ENCODE results near the gene ARCN1. TPM values are rescaled to one million over a fixed set of nuclear protein-coding genes. Genes with fewer than 3 reads are reported as not detected.
"Not testable (repeated sequence)": the region's sequence is repeated elsewhere in the genome, so short reads cannot be mapped to it uniquely, and the experiment has no call there.

The ARCN1 gene
- total RNA-seq, 2 donors from 2014 or later = 170 to 180 TPM

- Mint-ChIP-seq H3K27ac (peak overlapping the region; percentile 27), H3K4me1 (ENCODE audit: low read depth) (peaks cover 42% of the 10 kb centered on the region), H3K9me3 (no peaks in the 10 kb centered on the region), H3K36me3 (ENCODE audit: insufficient read depth in 2 of 2) (peaks cover 0 to 1% of the 10 kb centered on the region in 2 donors), H3K27me3 (ENCODE audit: low read depth) (no peaks in the 10 kb centered on the region), H3K4me3 (peak overlapping the region; percentile 71 to 77)
- ATAC-seq (replicated peaks in 1 of 2) (no peak), DNase-seq (no peak)
Measured at GRCh38 chr11:118565051-118565450, 7.2 kb upstream of the ARCN1 start.

GRCh38 chr11:118569670-118570069 lies 2.5 kb upstream of the ARCN1 start:
- no peak overlapping the region for H3K4me3 Mint-ChIP-seq
- H3K36me3 Mint-ChIP-seq (ENCODE audit: insufficient read depth in 2 of 2) = peaks cover 5 to 7% of the 10 kb centered on the region in 2 donors
- H3K27ac Mint-ChIP-seq = no peak overlapping the region
- ATAC-seq (replicated peaks in 1 of 2) = no peak
- peaks cover 44% of the 10 kb centered on the region for H3K4me1 Mint-ChIP-seq (ENCODE audit: low read depth)
- no peaks in the 10 kb centered on the region for H3K27me3 Mint-ChIP-seq (ENCODE audit: low read depth)
- H3K9me3 Mint-ChIP-seq = no peaks in the 10 kb centered on the region
- DNase-seq = no peak

- Mint-ChIP-seq H3K36me3 (ENCODE audit: insufficient read depth in 2 of 2) (peaks cover 5 to 7% of the 10 kb centered on the region in 2 donors), H3K4me3 (no peak overlapping the region), H3K27me3 (ENCODE audit: low read depth) (no peaks in the 10 kb centered on the region), H3K9me3 (no peaks in the 10 kb centered on the region), H3K4me1 (ENCODE audit: low read depth) (peaks cover 44% of the 10 kb centered on the region), H3K27ac (peak overlapping the region; percentile 95)
- DNase-seq (no peak), ATAC-seq (replicated peaks in 1 of 2) (no peak)
Measured at GRCh38 chr11:118570787-118571186, 1.4 kb upstream of the ARCN1 start.

DNA sequence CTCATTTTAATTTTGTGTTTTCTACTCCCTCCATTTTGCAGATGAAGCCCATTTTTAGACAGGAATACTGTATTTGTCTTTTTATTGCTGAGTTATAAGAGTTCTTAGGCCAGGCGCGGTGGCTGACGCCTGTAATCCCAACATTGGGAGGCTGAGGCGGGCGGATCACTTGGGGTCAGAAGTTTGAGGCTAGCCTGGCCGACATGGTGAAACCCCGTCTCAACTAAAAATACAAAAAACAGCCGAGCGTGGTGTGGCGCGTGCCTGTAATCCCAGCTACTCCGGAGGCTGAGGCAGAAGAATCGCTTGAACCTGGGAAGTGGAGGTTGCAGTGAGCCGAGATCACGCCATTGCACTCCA lies 528 bp upstream of the ARCN1 start:
- not testable (repeated sequence) for H3K36me3 Mint-ChIP-seq (ENCODE audit: insufficient read depth in 2 of 2); H3K9me3 Mint-ChIP-seq
- H3K27ac Mint-ChIP-seq = peak overlapping the region; percentile 95

DNA sequence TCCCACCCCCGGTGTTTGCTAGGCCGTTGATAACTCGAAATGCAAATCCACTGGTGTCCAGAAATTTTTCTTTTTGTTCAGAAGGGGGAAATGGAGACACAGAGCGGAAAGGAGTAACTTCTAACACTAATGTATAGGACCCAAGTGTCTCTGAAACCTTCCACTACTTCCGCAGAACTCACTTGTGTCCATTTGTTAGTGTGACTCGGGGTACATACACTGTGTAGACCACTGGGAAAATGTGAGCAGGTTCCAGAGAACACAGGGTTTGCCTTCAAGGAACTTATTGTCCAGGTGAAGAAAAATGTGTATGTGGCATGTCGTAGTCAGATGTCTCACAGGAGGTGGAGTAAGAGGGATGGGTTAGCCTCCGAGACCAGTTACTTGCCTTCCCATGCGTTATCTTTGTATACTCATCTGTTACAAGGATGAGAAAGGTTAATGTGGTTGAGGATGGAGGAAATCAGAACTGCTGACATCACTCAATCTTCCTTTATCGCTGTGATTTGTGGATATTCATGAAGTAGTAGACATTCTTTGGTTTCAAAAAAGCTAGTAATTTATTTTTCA lies 857 bp downstream of the ARCN1 start:
- Mint-ChIP-seq H3K4me1 (ENCODE audit: low read depth) (peaks cover 50% of the 10 kb centered on the region), H3K36me3 (ENCODE audit: insufficient read depth in 2 of 2) (peaks cover 5 to 13% of the 10 kb centered on the region in 2 donors)

More for the DNA sequence above, 528 bp upstream of the ARCN1 start:
- Mint-ChIP-seq H3K4me3 (peak overlapping the region; percentile 93 to 95), H3K4me1 (ENCODE audit: low read depth) (peaks cover 41% of the 10 kb centered on the region)
- not testable (repeated sequence) for ATAC-seq (replicated peaks in 1 of 2); H3K27me3 Mint-ChIP-seq (ENCODE audit: low read depth)
- DNase-seq = peak; percentile 13 to 21

GRCh38 chr11:118574636-118575035 lies 2.4 kb downstream of the ARCN1 start:
- peak overlapping the region; percentile 70 to 75 for H3K4me3 Mint-ChIP-seq
- no peaks in the 10 kb centered on the region for H3K27me3 Mint-ChIP-seq (ENCODE audit: low read depth)
- peak overlapping the region; percentile 82 for H3K27ac Mint-ChIP-seq
- peaks cover 50% of the 10 kb centered on the region for H3K4me1 Mint-ChIP-seq (ENCODE audit: low read depth)
- no peak for DNase-seq
- ATAC-seq (replicated peaks in 1 of 2) = no peak
- H3K9me3 Mint-ChIP-seq = no peaks in the 10 kb centered on the region
- peaks cover 5 to 13% of the 10 kb centered on the region in 2 donors for H3K36me3 Mint-ChIP-seq (ENCODE audit: insufficient read depth in 2 of 2)

More for the DNA sequence above, 857 bp downstream of the ARCN1 start:
- no peaks in the 10 kb centered on the region for H3K27me3 Mint-ChIP-seq (ENCODE audit: low read depth)
- ATAC-seq (replicated peaks in 1 of 2) (peak; percentile 74 to 80), DNase-seq (peak; percentile 38 to 41)
- peak overlapping the region; percentile 93 to 95 for H3K4me3 Mint-ChIP-seq
- peak overlapping the region; percentile 95 for H3K27ac Mint-ChIP-seq
- no peaks in the 10 kb centered on the region for H3K9me3 Mint-ChIP-seq

DNA sequence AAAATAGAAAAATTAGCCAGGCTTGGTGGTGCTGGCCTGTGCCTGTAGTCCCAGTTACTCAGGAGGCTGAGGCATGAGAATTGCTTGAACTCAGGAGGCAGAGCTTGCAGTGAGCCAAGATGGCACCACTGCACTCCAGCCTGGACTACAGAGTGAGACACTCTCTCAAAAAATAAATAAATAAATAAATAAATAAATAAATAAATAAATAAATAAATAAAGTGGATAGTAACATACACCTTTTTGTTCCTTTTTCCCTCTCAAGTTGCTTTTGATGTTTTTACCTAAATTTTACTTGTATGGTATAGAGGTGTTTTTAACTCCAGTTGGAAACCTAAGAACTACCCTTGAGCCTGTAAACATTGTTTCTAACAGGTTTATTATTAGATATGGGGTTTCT lies 5.8 kb downstream of the ARCN1 start:
- peaks cover 3 to 14% of the 10 kb centered on the region in 2 donors for H3K36me3 Mint-ChIP-seq (ENCODE audit: insufficient read depth in 2 of 2)
- not testable (repeated sequence) for H3K4me3 Mint-ChIP-seq; H3K27ac Mint-ChIP-seq; DNase-seq; ATAC-seq (replicated peaks in 1 of 2); H3K27me3 Mint-ChIP-seq (ENCODE audit: low read depth); H3K9me3 Mint-ChIP-seq
- H3K4me1 Mint-ChIP-seq (ENCODE audit: low read depth) = peaks cover 38% of the 10 kb centered on the region

DNA sequence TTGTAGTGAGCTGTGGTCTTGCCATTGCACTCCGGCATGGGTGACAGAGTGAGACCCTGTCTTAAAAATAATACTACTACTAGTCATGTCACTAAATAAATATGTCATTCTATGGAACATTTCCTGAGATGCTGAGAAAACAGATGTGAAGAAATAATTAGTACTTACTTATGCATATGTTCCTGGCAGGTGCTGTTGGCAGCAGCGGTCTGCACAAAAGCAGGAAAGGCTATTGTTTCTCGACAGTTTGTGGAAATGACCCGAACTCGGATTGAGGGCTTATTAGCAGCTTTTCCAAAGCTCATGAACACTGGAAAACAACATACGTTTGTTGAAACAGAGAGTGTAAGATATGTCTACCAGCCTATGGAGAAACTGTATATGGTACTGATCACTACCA lies 8.8 kb downstream of the ARCN1 start:
- Mint-ChIP-seq H3K4me1 (ENCODE audit: low read depth) (peaks cover 14% of the 10 kb centered on the region), H3K27me3 (ENCODE audit: low read depth) (no peaks in the 10 kb centered on the region), H3K27ac (no peak overlapping the region), H3K36me3 (ENCODE audit: insufficient read depth in 2 of 2) (peaks cover 4 to 29% of the 10 kb centered on the region in 2 donors), H3K9me3 (no peaks in the 10 kb centered on the region), H3K4me3 (no peak overlapping the region)
- ATAC-seq (replicated peaks in 1 of 2) (no peak), DNase-seq (no peak)

GRCh38 chr11:118587952-118588351 lies 15.7 kb downstream of the ARCN1 start:
- Mint-ChIP-seq H3K27ac (no peak overlapping the region), H3K4me3 (no peak overlapping the region), H3K36me3 (ENCODE audit: insufficient read depth in 2 of 2) (peaks cover 6 to 49% of the 10 kb centered on the region in 2 donors), H3K9me3 (no peaks in the 10 kb centered on the region), H3K27me3 (ENCODE audit: low read depth) (no peaks in the 10 kb centered on the region), H3K4me1 (ENCODE audit: low read depth) (no peaks in the 10 kb centered on the region)
- no peak for ATAC-seq (replicated peaks in 1 of 2)
- DNase-seq = no peak

DNA sequence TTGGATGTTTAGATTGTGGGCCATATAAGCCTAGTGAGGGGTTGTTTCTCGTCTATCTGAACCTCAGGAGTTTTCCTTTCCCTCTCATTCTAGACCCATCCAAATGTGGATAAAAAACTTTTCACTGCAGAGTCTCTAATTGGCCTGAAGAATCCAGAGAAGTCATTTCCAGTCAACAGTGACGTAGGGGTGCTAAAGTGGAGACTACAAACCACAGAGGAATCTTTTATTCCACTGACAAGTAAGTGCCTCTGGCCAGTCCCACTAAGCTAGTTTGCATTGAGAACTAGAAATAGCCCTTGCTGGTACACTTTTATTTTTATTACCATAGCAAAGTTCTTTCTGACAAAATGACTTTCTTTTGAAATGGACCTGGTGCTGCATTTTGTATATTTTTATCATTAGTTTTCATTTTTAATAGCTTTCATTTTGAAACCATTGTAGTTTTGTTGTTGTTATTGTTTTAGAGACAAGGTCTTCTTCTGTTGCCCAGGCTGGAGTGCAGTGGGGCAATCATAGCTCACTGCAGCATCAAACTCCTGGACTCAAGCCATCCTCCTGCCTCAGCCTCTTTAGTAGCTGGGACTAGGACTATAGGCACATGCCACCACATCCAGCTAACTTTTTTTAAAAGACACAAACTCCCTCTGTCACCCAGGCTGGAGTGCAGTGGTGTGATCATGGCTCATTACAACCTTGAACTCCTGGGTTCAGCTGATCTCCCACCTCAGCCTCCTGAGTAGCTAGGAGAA lies 20.6 kb downstream of the ARCN1 start:
- DNase-seq (no peak), ATAC-seq (replicated peaks in 1 of 2) (no peak)
- no peak overlapping the region for H3K27ac Mint-ChIP-seq
- H3K36me3 Mint-ChIP-seq (ENCODE audit: insufficient read depth in 2 of 2) = peaks cover 5 to 24% of the 10 kb centered on the region in 2 donors
- no peaks in the 10 kb centered on the region for H3K27me3 Mint-ChIP-seq (ENCODE audit: low read depth)
- no peak overlapping the region for H3K4me3 Mint-ChIP-seq
- H3K9me3 Mint-ChIP-seq = no peaks in the 10 kb centered on the region
- peaks cover 12% of the 10 kb centered on the region for H3K4me1 Mint-ChIP-seq (ENCODE audit: low read depth)

- H3K4me3 Mint-ChIP-seq; H3K9me3 Mint-ChIP-seq; H3K27ac Mint-ChIP-seq; H3K27me3 Mint-ChIP-seq (ENCODE audit: low read depth): not testable (repeated sequence)
- peak; percentile 13 to 26 for DNase-seq
- H3K36me3 Mint-ChIP-seq (ENCODE audit: insufficient read depth in 2 of 2) = peaks cover 7 to 27% of the 10 kb centered on the region in 2 donors
- ATAC-seq (replicated peaks in 1 of 2) = peak; percentile 56 to 65
- H3K4me1 Mint-ChIP-seq (ENCODE audit: low read depth) = peaks cover 12% of the 10 kb centered on the region
Measured at GRCh38 chr11:118594984-118595383, 22.8 kb downstream of the ARCN1 start.

GRCh38 chr11:118596224-118597146 lies 24.3 kb downstream of the ARCN1 start:
- Mint-ChIP-seq H3K27ac (peak overlapping the region; percentile 75), H3K4me3 (no peak overlapping the region), H3K9me3 (no peaks in the 10 kb centered on the region), H3K36me3 (ENCODE audit: insufficient read depth in 2 of 2) (peaks cover 7 to 24% of the 10 kb centered on the region in 2 donors), H3K4me1 (ENCODE audit: low read depth) (peaks cover 12% of the 10 kb centered on the region), H3K27me3 (ENCODE audit: low read depth) (no peaks in the 10 kb centered on the region)
- no peak for ATAC-seq (replicated peaks in 1 of 2)
- no peak for DNase-seq

DNA sequence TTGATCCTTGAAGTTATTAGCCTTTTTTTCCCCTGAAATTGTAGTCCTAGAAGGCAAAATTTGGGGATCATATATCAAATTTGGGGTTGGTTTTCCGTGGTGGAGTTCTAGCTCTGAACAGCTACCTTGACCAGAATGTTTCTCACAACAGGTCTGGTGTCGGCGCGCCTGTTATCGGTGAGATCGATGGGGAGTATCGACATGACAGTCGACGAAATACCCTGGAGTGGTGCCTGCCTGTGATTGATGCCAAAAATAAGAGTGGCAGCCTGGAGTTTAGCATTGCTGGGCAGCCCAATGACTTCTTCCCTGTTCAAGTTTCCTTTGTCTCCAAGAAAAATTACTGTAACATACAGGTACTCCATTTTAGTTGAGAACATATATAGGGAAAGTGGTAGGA lies 25.3 kb downstream of the ARCN1 start:
- no peak overlapping the region for H3K4me3 Mint-ChIP-seq

More for the DNA sequence above, 25.3 kb downstream of the ARCN1 start:
- no peaks in the 10 kb centered on the region for H3K9me3 Mint-ChIP-seq
- H3K36me3 Mint-ChIP-seq (ENCODE audit: insufficient read depth in 2 of 2) = peaks cover 9 to 25% of the 10 kb centered on the region in 2 donors
- DNase-seq (no peak), ATAC-seq (replicated peaks in 1 of 2) (no peak)
- H3K4me1 Mint-ChIP-seq (ENCODE audit: low read depth) = peaks cover 12% of the 10 kb centered on the region
- H3K27ac Mint-ChIP-seq = no peak overlapping the region
- no peaks in the 10 kb centered on the region for H3K27me3 Mint-ChIP-seq (ENCODE audit: low read depth)
